GM19372 (cell line): ENCODE measurements around the gene GLYAT.
"Not testable (repeated sequence)": the region's sequence is repeated elsewhere in the genome, so short reads cannot be mapped to it uniquely, and the experiment has no call there.

ENCODE experiments used
- ATAC-seq: cut with Tn5 transposase; IDR thresholded peaks from one replicate; pipeline ENCODE4 v1.9.1; 2021; ENCODE audit warnings: mild to moderate bottlenecking, low read depth, moderate library complexity; ENCODE audit not compliant: unreplicated experiment

Gene GLYAT

DNA sequence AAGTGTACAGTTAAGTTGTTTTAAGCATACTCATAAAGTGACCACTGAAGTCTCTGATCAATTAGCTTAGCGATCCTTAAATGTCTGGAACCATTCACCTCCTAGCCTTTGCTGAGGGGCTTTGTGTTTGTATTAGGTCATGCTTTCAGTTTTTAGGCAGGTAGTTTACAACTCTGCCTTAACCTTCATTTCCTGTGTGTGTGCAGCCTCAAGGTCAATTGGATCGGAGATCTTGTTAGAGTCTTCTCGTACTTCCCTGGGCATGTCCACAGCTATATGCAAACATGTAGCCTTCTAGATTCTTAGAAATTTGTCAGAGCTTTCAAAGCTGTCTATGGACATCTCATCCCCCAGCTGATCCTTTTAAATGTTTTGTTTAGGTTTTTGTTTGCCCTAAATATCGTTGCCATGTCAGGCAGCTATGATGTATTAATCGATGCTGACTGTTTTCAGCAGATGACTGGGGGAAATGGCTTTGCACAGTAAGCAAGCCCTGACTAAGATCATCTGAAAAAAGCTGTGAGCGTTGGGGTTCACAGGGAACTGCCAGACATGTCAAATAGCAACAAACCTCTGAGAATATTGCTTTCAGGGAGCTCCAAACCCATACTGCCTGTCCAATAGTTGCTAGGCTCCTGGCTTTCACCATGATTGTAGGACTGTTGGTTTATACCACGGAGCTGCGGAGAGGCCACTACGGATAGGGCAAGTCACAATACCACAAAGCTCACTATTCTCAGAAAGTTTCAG lies 45.6 kb downstream of the GLYAT start:
- ATAC-seq: no peak

DNA sequence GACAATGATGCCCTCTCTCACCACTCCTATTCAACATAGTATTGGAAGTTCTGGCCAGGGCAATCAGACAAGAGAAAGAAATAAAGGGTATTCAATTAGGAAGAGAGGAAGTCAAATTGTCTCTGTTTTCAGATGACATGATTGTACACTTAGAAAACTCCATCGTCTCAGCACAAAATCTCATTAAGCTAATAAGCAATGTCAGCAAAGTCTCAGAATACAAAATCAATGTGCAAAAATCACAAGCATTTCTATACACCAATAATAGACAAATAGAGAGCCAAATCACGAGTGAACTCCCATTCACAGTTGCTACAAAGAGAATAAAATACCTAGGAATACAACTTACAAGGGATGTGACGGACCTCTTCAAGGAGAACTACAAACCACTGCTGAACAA lies 49.1 kb downstream of the GLYAT start:
- not testable (repeated sequence) for ATAC-seq

DNA sequence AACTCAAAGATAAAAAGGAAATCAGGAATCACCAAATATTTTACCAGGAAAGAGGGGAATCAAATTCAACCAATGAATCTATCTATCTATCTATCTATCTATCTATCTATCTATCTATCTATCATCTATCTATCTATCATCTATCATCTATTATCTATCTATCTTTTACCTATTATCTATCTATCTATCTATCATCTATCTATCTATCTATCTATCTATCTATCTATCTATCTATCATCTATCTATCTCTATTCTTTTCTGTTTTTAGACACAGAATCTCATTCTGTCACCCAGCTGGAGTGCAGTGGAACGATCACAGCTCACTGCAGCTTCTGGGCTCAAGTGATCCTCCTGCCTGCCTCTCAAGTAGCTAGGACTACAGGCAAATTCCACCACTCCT lies 54.2 kb downstream of the GLYAT start:
- ATAC-seq: not testable (repeated sequence)

- ATAC-seq: no peak
These were observed 55.1 kb downstream of the GLYAT start for GRCh38 chr11:58676563-58677135.

DNA sequence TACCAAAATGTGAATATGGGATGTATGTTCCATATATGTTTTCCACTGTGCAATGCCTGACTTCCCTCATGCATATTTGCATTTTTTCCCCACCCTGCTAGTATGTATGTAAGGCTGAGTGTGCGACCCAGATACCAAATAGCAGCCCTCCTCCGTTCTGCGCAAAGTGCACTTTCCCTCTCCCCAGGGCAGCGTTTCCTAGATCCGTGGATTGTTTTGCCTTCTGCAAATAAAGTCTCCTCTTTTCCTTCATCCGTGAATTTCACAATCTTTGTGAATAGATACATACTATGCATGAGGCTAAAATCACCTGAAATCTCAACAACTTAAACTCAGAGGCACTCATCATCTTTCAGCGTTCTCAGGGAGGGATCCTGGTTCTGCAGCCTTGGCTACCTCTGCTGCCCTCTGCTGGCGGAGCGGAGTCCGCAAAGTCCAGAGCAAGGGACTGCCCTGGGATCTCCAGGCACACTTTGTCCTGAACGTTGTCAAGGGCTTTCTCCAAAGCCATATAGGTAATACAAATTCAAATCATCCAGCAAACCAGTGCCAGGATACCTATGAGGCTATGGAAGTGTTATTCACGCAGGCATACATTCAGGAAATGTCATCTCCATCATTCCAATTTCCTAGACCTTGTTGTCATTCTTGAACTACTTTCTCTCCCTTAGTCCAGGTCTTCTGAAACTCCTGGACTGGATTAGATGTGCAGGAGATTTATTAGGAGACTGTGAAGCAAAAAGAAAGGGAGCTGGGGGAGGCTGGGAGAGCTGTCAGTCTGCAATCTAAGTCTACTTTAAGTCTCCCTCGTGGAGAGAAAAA lies 56.2 kb downstream of the GLYAT start:
- peak; percentile 85 for ATAC-seq

DNA sequence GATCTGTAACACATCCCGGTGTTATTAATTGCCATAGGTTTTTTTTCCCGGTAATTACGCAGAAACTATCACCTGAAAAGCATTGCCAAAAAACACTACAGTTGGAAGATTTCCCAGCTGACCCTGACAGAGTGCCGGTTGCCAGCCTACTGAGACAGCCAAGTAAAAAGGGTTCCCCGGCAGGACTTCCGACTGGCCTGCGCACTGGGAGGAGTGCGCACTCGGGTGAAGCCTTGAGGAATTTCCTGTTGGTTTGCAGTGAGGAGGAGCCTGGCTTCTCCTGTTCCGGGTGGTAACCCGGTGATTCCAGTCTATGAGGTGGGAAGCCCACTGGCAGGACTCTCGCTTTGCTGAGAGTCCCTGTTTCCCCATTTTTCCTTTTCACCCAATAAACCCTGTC lies 57.1 kb downstream of the GLYAT start:
- no peak for ATAC-seq

GRCh38 chr11:58671983-58672633 lies 59.6 kb downstream of the GLYAT start:
- no peak for ATAC-seq

DNA sequence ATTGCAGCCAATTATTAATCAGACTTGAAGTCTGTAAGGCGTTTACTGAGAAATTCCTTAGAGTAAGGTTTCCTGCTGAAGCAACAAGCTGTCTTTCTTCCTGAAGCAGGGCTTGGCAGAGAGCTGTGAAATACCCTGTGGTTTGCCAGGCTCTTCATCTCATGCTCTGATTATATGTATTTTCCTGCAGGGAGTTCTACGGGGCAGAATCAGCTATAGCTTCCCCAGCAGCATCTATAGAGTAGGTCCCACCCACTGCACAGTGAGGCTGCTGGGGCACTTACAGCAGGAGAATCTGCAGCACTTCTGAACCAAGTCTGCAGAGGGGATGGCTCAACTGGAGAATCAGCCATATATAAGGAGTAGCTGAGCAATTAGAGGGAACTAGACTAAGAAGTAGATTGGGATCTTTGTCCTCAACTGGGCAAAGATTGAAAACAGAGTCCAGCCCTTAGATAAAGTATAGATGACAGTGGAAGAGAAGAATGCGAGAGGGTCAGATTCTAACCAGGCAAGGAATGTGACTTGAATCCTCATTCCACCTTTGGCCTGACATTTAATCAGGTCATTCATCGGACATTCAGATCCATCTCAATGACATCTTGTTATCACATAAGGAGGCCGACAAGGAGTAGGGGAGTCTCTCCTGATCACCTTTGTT lies 71.7 kb downstream of the GLYAT start:
- no peak for ATAC-seq

DNA sequence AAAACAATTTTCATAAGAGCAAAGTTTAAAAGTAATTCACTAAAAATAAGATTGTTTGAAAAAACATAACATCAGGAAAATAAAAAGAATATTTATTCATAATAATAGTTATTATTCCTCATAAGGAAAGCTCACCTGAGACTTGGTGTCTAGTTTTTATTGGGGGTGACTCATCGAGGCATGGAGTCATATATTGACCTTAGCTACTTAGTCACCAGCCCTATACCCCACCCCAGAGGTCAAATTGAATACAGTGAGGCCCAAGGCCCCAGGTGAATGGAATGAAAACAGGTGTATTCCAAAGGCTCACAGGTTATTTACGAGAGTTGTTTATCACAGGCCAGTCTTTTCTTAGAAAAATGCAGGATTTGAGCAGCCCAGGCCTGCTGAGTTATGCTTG lies 72.3 kb downstream of the GLYAT start:
- no peak for ATAC-seq
